Neural progenitor cell (in vitro differentiated cells): Measurements from ENCODE around the gene ISM1.

Source experiments
- EZH2 ChIP-seq: fragments of 200-600 bp; sonication (generic); IDR thresholded peaks from 2 replicates; pipeline ENCODE4 v1.6.1; 2017; ENCODE audit warnings: antibody characterized with exemption, mild to moderate bottlenecking, moderate library complexity
- EZH2phosphoT487 ChIP-seq: fragments of 200-600 bp; sonication (generic); IDR thresholded peaks from 2 replicates; pipeline ENCODE4 v1.6.1; 2017; ENCODE audit warnings: antibody characterized with exemption
- TF ChIP-seq, protein P1 (sequence below): fragments of 200-600 bp; sonication (generic); IDR thresholded peaks from 2 replicates; pipeline ENCODE4 v1.5.1; 2017; ENCODE audit warnings: antibody characterized with exemption, mild to moderate bottlenecking

DNA sequence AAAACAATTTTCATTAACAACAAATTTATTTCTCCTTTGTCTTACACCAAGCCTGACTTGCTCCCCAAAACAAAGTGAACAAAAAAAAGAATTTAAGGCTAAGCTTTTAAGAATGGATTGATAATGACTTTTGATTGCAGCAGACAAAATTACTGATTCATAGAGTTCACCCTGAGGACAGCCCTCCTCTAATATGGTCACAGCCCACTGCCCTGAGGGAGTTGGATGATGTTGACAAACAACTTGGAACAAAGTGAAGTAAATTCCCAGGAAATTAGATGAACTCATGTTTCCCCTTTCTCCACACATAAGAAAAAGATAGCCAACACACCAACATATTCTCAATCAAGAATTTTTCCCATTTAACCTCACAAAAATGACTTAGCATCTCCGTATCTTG, 7.7 kb upstream of the ISM1 start:
- TF ChIP-seq, protein P1, sequence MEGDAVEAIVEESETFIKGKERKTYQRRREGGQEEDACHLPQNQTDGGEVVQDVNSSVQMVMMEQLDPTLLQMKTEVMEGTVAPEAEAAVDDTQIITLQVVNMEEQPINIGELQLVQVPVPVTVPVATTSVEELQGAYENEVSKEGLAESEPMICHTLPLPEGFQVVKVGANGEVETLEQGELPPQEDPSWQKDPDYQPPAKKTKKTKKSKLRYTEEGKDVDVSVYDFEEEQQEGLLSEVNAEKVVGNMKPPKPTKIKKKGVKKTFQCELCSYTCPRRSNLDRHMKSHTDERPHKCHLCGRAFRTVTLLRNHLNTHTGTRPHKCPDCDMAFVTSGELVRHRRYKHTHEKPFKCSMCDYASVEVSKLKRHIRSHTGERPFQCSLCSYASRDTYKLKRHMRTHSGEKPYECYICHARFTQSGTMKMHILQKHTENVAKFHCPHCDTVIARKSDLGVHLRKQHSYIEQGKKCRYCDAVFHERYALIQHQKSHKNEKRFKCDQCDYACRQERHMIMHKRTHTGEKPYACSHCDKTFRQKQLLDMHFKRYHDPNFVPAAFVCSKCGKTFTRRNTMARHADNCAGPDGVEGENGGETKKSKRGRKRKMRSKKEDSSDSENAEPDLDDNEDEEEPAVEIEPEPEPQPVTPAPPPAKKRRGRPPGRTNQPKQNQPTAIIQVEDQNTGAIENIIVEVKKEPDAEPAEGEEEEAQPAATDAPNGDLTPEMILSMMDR = no peak
- TF ChIP-seq EZH2 (no peak), EZH2phosphoT487 (no peak)
